Measurements from ENCODE around the gene ACP2. TPM values are rescaled to one million over a fixed set of nuclear protein-coding genes. Genes with fewer than 3 reads are reported as not detected.
A peak's percentile ranks its signal among the peaks of the same experiment; 100 is the strongest.

Gene ACP2
- total and polyA plus RNA-seq, 9 of the 15 experiments (the other 6 are each of a cell fraction or from before 2014, with no cell fraction given): 1.9 to 20.0 (median 11.6) TPM

DNA sequence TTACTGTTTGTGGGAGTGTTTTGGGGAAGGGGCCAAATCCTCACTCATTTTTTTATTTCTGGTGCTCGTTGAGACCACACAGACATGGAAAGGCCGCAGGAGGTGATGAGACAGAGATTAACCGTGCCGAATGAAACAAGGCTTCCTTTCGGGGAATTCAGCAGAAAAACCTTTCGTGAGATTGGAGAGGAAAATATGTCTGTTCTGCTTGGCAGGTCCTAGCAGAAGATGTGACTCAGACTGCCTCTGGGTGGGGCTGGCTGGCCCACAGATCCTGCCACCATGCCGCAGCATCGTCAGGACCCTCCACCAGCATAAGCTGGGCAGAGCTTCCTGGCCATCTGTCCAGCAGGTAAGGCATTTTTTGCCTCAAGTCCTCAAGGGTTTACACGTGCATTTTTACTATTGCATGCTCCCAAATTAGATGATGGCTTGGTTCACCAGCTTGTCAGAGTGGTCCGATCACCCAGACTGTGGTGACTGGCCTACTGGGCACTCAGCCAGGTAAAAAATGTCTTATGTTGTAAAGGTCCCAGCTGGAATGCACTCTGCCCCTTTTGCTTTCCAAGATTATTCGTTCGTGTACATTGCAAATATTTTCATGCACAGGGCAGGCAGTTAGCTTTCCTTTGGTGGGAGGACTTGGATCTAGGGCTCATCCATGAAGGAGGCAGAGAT is 32.4 kb downstream of the ACP2 start:
- POLR2A ChIA-PET: interaction anchor here (0.6 to 2.4 kb wide), 5 partner anchors 8 to 282 kb away, joined by 3 to 7 read pairs (median 4); no protein-coding TSS in a partner anchor
- DNase-seq (ENCODE audit: extremely low read depth in 1 of 4, low spot score in 3 of 4) (peak in 3 of 4 experiments; percentile 25 to 53 (median 38)), FAIRE-seq (peak; percentile 26), ATAC-seq (peak; percentile 42)
- Histone ChIP-seq H3K27me3 (ENCODE audit: control insufficient read depth in 2 of 2, insufficient read depth in 2 of 2, low read length in 2 of 2) (no peaks in the 10 kb centered on the region), H2AFZ (ENCODE audit: low read depth, low read length) (peak overlapping the region; percentile 97), H3K9me1 (ENCODE audit: control insufficient read depth, insufficient read depth, low read length) (no peaks in the 10 kb centered on the region), H3K4me1 (replicated peaks in 1 of 2; ENCODE audit: control insufficient read depth in 2 of 2, insufficient read depth in 2 of 2, low read length in 2 of 2) (peaks cover 14 to 20% of the 10 kb centered on the region in 2 experiments; a peak in 4 of 5 replicates), H3K27ac (ENCODE audit: extremely low read depth, low read depth, low read length) (peak overlapping the region; percentile 93; the same call in 2 of the 3 replicates), H3K9ac (ENCODE audit: insufficient read depth in 1 of 2, low read depth in 2 of 2, low read length in 2 of 2) (peak overlapping the region; percentile 82 to 86), H3K4me2 (ENCODE audit: insufficient read depth, low read length) (peak overlapping the region; percentile 99), H4K20me1 (replicated peaks; ENCODE audit: control insufficient read depth, insufficient read depth, low read length) (no peaks in the 10 kb centered on the region; the same call in 1 of the 2 replicates), H3K79me2 (ENCODE audit: control insufficient read depth, insufficient read depth, low read length) (peaks cover 17% of the 10 kb centered on the region; the same call in 2 of the 3 replicates), H3K9me3 (replicated peaks; ENCODE audit: control insufficient read depth, insufficient read depth, low read depth, low read length) (no peaks in the 10 kb centered on the region), H3K4me3 (peak overlapping the region; percentile 59), H3K36me3 (ENCODE audit: control insufficient read depth, insufficient read depth, low read length) (no peaks in the 10 kb centered on the region; the same call in 2 of the 3 replicates)
- no TSS peak for BruUV-seq (replicated peaks)
- CTCF ChIA-PET (ENCODE audit: low intra/inter-chr PET ratio): interaction anchor here (0.6 kb wide), 1 partner anchor 42 kb away, joined by 3 read pairs; no protein-coding TSS in a partner anchor
- in situ Hi-C loops (cut with MboI): no loop called here
- 13% methylated on average over 12 of the region's 12 CpGs for WGBS (ENCODE audit: insufficient coverage, low coverage, missing lambda C conversion rate)
- intact Hi-C loops (cut with micrococcal nuclease): no loop called here
- TF ChIP-seq, protein P1, sequence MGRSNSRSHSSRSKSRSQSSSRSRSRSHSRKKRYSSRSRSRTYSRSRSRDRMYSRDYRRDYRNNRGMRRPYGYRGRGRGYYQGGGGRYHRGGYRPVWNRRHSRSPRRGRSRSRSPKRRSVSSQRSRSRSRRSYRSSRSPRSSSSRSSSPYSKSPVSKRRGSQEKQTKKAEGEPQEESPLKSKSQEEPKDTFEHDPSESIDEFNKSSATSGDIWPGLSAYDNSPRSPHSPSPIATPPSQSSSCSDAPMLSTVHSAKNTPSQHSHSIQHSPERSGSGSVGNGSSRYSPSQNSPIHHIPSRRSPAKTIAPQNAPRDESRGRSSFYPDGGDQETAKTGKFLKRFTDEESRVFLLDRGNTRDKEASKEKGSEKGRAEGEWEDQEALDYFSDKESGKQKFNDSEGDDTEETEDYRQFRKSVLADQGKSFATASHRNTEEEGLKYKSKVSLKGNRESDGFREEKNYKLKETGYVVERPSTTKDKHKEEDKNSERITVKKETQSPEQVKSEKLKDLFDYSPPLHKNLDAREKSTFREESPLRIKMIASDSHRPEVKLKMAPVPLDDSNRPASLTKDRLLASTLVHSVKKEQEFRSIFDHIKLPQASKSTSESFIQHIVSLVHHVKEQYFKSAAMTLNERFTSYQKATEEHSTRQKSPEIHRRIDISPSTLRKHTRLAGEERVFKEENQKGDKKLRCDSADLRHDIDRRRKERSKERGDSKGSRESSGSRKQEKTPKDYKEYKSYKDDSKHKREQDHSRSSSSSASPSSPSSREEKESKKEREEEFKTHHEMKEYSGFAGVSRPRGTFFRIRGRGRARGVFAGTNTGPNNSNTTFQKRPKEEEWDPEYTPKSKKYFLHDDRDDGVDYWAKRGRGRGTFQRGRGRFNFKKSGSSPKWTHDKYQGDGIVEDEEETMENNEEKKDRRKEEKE (IDR thresholded peaks at IDR 0.05; ENCODE audit: borderline replicate concordance in 1 of 2, control insufficient read depth in 1 of 2, low read depth in 2 of 2, low read length in 1 of 2): no peak
- TF ChIP-seq, protein P2, sequence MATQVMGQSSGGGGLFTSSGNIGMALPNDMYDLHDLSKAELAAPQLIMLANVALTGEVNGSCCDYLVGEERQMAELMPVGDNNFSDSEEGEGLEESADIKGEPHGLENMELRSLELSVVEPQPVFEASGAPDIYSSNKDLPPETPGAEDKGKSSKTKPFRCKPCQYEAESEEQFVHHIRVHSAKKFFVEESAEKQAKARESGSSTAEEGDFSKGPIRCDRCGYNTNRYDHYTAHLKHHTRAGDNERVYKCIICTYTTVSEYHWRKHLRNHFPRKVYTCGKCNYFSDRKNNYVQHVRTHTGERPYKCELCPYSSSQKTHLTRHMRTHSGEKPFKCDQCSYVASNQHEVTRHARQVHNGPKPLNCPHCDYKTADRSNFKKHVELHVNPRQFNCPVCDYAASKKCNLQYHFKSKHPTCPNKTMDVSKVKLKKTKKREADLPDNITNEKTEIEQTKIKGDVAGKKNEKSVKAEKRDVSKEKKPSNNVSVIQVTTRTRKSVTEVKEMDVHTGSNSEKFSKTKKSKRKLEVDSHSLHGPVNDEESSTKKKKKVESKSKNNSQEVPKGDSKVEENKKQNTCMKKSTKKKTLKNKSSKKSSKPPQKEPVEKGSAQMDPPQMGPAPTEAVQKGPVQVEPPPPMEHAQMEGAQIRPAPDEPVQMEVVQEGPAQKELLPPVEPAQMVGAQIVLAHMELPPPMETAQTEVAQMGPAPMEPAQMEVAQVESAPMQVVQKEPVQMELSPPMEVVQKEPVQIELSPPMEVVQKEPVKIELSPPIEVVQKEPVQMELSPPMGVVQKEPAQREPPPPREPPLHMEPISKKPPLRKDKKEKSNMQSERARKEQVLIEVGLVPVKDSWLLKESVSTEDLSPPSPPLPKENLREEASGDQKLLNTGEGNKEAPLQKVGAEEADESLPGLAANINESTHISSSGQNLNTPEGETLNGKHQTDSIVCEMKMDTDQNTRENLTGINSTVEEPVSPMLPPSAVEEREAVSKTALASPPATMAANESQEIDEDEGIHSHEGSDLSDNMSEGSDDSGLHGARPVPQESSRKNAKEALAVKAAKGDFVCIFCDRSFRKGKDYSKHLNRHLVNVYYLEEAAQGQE (IDR thresholded peaks at IDR 0.05; ENCODE audit: borderline replicate concordance): no peak
- TF ChIP-seq, protein P2 (CRISPR knock-in tag; IDR thresholded peaks at IDR 0.05; ENCODE audit: low read depth): no peak
- no peak for TF ChIP-seq U2AF1 (optimal IDR thresholded peaks at IDR 0.05; ENCODE audit: low read depth, low read length)
- TF ChIP-seq CREM (IDR thresholded peaks at IDR 0.05; ENCODE audit: low read depth): 0 out of 2 replicates have a peak, but pooled peaks have one; percentile 6
- no peak for TF ChIP-seq SMARCB1 (IDR thresholded peaks at IDR 0.05; ENCODE audit: insufficient read length, low read depth)
- no peak for TF ChIP-seq HDGF (IDR thresholded peaks at IDR 0.05)
- peak in 1 of 2 experiments; percentile 8; a peak in 1 of 4 replicates for TF ChIP-seq RAD21 (CRISPR knock-in tag; conservative IDR thresholded peaks at IDR 0.05 in 1 of 2, IDR thresholded peaks at IDR 0.05 in 1 of 2)

All from K562 (cell line).